ENCODE measurements around the gene FOXC2.

Gene FOXC2

DNA sequence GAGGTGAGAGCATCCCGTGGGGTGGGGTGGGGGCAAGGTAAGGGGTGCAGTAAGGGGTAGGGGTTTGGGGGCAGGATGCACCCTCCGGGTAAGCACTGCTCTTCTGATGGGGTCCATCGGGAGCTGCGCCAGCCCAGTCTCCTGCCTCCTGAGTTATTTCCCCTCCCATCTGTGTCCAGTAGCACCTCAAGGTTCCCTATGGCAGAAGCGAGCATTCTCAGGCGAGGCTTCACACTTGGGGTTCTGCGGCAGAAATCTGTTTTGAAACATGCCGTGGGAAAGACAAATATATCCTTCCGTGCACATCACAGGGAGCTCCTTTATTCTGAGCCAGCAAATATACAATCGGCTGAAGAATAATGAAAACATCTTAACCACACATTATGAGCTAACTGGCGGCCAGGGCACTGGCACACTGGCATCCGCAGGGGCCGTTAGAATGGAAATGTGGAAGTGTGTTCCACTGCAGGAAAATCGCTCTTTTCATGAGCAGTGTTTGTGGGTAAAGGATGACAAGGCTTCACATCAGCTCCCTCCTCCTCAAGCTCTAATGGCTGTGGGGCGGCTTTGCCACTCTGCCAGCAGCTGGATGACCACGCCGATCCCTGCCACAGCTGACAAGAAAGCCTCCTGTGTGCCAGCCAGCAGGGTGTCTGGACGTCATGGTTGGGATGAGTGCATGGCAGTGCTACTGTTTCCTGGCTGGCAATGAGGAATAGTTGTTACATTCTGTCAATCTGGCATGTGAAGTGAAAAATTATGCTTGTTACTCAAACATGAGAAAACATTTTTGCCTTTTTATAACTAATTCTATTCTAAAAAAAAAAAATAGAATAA is 31.6 kb upstream of the FOXC2 start:
- no peak for FAIRE-seq
- DNase-seq (ENCODE audit: insufficient read length) = no peak
- TF ChIP-seq POLR2A (IDR thresholded peaks at IDR 0.05; ENCODE audit: low read depth, low read length) (no peak), TAF1 (IDR thresholded peaks at IDR 0.05; ENCODE audit: borderline replicate concordance, low read depth, low read length) (no peak), POLR2AphosphoS5 (IDR thresholded peaks at IDR 0.05; ENCODE audit: low read depth, low read length) (no peak)

DNA sequence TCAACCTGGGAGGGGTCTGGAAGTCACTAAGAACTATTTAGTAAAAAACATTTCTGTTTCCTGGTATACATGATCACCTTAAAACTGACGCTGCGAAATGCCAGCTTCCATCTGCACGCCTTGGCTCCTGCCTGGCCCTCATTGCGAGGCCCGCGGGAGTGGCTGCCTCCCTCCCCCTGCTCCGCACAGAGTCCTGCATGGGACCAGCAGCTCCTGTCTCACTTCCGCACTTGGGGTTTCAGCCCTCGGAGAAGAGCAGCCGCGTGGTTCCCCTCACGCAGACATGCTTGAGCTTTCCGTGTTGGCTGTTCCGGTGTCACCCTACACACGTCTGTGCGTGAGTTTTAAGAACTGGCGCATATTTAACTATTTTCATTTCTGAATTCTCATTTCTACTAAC is 30.0 kb upstream of the FOXC2 start:
- DNase-seq (ENCODE audit: insufficient read length) = no peak
- TF ChIP-seq POLR2A (IDR thresholded peaks at IDR 0.05; ENCODE audit: low read depth, low read length) (no peak), TAF1 (IDR thresholded peaks at IDR 0.05; ENCODE audit: borderline replicate concordance, low read depth, low read length) (no peak)
- FAIRE-seq = no peak

DNA sequence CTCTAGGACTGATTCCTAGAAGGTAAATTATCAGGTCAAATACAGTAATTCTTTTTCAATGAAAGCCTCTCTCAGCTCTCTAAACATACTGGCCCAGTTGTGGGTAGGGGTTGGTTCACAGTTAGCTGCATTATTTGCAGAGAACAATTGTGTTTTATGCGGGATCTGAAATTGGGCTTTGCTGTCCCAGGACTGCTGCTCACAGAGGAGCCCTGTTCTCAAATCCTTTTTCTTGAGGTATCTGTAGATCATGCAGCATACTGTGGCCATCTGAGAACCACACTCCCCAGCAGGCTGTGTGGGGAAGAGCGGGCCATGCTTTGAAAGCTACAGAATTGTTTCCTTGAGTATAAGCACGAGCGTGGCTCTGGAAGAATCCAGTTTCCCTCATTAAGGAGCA is 29.1 kb upstream of the FOXC2 start:
- DNase-seq (ENCODE audit: insufficient read length) (no peak), FAIRE-seq (no peak)
- TF ChIP-seq POLR2AphosphoS5 (IDR thresholded peaks at IDR 0.05; ENCODE audit: low read depth, low read length) (no peak), TAF1 (IDR thresholded peaks at IDR 0.05; ENCODE audit: borderline replicate concordance, low read depth, low read length) (no peak)

DNA sequence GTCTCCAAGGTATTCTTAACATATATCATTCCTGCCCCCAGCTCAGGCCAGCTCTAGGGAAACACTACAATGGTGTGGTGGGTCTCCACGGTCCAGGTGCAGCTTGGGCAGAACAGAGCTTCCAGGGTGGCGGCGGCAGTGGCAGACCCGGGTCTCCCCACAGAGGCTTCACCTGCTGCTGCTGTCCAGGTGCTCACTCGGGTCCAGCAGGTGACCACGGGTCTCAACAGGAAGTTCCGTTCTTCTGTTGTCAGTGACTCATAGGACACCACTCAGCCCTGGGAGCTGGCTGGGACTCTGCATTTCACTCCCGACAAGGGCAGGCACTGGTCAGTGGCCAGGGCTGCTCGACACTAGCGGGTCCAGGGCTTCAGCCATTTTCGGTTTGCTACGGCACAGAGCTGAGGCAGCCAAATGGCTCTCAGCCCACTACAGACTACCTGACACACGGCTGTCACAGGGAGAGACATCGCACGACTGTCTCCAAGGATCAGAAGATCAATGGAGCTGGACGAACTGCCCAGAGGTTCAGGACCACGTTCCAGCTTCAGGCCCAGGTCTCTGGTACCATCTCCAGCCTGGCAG is 28.3 kb upstream of the FOXC2 start:
- DNase-seq (ENCODE audit: insufficient read length) (no peak), FAIRE-seq (no peak)
- TF ChIP-seq POLR2AphosphoS5 (IDR thresholded peaks at IDR 0.05; ENCODE audit: low read depth, low read length) (no peak), POLR2A (IDR thresholded peaks at IDR 0.05; ENCODE audit: low read depth, low read length) (no peak), TAF1 (IDR thresholded peaks at IDR 0.05; ENCODE audit: borderline replicate concordance, low read depth, low read length) (no peak)

DNA sequence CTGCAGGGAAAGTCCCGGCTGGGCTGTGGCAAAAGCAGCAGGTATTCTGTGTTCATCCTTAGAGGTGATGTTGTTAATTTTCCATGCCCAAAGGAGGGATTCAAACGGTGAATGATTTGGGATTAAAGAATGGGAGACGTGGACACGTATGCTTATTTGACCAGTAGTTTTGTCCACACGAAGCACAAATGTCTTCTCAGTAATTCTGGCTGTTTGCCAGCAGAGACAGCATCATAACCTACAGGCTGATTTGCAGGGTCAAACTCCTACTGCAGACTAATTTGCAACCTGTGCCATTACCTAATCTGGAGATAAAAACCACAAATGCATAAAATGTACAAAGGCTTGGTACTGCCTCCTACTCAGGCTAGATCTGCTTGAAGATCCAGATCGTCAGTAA is 25.7 kb upstream of the FOXC2 start:
- no peak for FAIRE-seq
- no peak for DNase-seq (ENCODE audit: insufficient read length)
- TF ChIP-seq POLR2AphosphoS5 (IDR thresholded peaks at IDR 0.05; ENCODE audit: low read depth, low read length) (no peak), POLR2A (IDR thresholded peaks at IDR 0.05; ENCODE audit: low read depth, low read length) (no peak), TAF1 (IDR thresholded peaks at IDR 0.05; ENCODE audit: borderline replicate concordance, low read depth, low read length) (no peak)

DNA sequence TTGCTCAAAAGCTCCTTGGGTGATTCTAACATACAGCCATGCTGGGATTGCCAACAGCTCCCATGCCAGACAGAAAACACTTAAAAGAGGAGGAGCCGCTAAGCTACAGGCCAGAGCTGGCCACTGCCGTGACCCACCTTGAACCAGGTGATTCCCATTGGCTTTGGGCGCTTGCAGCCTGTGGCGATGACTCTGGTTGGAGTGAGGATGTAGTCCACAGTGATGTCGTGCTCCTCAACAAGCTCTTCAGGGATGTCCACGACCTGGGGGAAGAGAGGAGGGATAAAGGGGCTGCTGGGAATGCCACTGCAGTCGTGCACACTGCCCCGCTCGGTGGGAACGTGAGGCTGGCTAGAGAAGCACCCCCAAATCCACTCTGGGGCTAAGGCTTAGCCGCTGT is 25.1 kb upstream of the FOXC2 start:
- FAIRE-seq = no peak
- TF ChIP-seq TAF1 (IDR thresholded peaks at IDR 0.05; ENCODE audit: borderline replicate concordance, low read depth, low read length) = no peak
- no peak for TF ChIP-seq POLR2A (IDR thresholded peaks at IDR 0.05; ENCODE audit: low read depth, low read length)
- TF ChIP-seq POLR2AphosphoS5 (IDR thresholded peaks at IDR 0.05; ENCODE audit: low read depth, low read length) = no peak
- no peak for DNase-seq (ENCODE audit: insufficient read length)

DNA sequence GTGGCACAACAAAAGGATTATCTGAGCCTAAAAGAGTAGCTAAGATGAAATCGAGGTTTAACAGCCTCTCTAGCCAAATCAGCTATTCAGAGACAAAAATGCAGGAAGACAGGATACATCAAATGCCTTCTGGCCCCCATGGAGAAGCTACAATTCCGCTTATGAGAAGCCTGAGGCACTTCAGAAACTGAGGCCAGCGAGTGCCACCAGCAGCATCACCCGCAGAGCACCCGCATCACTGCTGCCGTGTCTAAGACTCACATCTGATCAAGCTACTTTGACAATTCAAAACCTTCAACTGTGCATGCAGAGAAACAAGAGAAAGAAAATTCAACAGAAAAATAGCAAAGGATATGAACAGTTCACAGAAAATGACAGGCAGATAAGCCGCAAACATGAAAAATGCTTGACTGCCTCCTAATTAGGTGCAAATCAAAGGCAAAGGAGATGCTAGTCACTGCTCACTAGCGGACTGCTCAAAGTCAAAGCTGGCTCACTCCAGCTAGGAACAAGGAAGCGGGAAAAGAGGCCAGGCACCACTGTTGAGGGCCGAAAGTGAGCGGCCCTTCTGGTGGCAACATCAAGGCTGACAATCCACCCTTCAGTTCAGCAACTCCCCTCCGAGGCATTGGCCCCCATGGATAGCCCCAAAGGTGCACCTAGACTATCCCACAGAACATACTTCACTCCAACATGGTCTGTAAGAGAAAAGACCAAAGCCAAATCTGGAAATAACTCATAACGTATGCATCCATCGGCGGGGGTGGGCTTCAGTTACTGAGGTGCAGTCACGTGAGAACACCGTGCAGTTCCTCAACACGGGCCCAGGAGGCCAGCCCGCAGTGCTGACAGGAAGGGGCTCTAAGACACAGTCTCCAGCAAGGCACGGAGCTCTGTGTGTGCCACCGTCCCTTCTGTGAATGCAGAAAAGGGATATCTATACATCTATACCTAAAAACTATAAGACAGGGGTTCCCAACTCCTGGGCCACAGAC is 23.6 kb upstream of the FOXC2 start:
- FAIRE-seq (no peak), DNase-seq (ENCODE audit: insufficient read length) (no peak)
- TF ChIP-seq POLR2A (IDR thresholded peaks at IDR 0.05; ENCODE audit: low read depth, low read length) (no peak), TAF1 (IDR thresholded peaks at IDR 0.05; ENCODE audit: borderline replicate concordance, low read depth, low read length) (no peak), POLR2AphosphoS5 (IDR thresholded peaks at IDR 0.05; ENCODE audit: low read depth, low read length) (no peak)

DNA sequence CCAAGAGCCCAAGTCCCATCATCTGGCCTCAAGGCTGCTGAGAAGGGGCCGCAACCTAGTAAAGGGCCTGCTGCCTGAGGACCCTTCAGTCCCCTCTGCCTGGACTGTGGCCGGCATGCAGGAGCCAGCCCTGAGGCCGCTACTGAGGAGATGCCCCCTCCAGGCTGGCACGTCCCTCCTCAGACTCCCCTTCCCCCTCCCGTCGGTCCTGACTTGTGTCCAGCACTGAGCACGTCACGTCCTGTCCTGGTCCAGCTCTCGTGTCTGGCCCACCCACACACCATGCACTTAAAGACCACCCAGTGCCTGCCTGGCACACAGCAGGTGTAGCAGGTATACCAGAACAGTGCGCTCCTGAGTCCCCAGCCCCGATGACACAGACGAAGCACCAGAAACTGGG is 21.1 kb upstream of the FOXC2 start:
- no peak for TF ChIP-seq TAF1 (IDR thresholded peaks at IDR 0.05; ENCODE audit: borderline replicate concordance, low read depth, low read length)
- TF ChIP-seq POLR2A (IDR thresholded peaks at IDR 0.05; ENCODE audit: low read depth, low read length) = no peak
- TF ChIP-seq POLR2AphosphoS5 (IDR thresholded peaks at IDR 0.05; ENCODE audit: low read depth, low read length) = no peak
- no peak for FAIRE-seq

DNA sequence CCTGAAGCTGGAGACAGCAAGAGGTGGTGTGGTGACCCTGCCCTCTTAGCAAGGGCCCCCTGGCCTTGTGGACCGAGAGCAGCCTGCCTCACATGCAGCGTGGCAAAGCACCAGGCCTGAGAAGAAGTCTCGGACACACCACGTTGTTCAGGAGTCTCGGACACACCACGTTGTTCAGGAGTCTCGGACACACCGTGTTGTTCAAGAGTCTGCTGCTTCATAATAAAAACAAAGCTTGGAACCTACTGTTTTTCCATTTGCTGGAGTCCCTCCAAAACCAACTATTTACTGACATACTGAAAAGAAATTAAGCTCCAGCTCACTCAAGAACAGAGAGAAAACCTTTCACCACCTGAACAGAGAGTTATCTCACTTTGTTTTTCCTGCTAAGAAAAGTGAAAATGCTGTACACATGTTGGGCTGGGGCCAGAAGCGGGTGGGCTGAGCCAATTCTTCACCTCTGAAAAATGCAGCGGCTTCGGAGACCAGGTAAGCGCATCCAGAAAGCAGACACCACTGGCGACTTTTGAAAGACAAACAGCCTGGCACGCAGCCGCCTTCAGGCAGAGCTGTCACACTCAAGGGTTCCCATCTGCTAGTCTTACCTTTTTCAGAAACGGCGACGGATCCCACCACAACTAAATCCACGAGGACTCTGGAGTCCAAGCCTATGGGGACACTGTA is 20.5 kb upstream of the FOXC2 start:
- no peak for TF ChIP-seq POLR2AphosphoS5 (IDR thresholded peaks at IDR 0.05; ENCODE audit: low read depth, low read length)
- no peak for TF ChIP-seq POLR2A (IDR thresholded peaks at IDR 0.05; ENCODE audit: low read depth, low read length)
- no peak for TF ChIP-seq TAF1 (IDR thresholded peaks at IDR 0.05; ENCODE audit: borderline replicate concordance, low read depth, low read length)
- DNase-seq (ENCODE audit: insufficient read length) (no peak), FAIRE-seq (no peak)

More for the DNA sequence above, 21.1 kb upstream of the FOXC2 start:
- DNase-seq (ENCODE audit: insufficient read length) = no peak

DNA sequence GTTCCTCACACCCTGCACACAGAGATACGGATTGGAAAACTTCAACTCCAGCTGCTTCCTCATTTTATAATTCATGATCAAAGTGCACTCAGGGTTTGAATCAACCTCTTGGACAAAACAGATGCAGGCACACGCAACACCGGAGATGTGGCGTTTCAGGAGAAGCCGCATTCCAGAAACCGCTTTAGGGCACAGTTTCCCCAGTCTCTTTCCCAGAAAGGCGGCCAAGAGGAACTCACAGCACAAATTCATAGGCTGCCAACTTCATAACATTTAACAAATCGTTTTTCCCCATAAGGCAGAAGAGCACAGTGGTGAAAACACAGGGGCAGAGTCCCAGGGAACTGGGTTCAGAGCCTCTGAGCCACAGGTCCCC is 20.0 kb upstream of the FOXC2 start:
- FAIRE-seq = no peak
- TF ChIP-seq POLR2A (IDR thresholded peaks at IDR 0.05; ENCODE audit: low read depth, low read length) = no peak
- no peak for TF ChIP-seq TAF1 (IDR thresholded peaks at IDR 0.05; ENCODE audit: borderline replicate concordance, low read depth, low read length)
- TF ChIP-seq POLR2AphosphoS5 (IDR thresholded peaks at IDR 0.05; ENCODE audit: low read depth, low read length) = no peak
- no peak for DNase-seq (ENCODE audit: insufficient read length)

DNA sequence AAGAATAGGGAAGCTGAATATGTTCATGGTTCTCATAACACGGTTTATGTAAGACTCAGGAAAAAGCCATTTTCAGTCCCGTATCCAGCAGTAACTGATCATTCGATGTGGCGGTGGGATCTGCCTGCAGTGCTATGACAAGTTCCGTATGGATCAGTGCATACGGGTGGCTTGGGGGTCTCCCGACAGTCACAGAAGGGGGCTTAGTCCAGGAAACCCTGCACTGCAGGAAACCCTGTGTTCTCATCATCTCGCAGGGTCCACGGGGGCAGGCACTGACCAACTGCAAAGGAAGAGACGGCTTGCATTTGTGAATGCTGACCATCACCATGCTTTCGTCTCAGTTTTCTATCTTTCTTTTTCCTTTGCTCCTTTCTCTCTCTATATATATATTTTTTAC is 19.3 kb upstream of the FOXC2 start:
- FAIRE-seq (no peak), DNase-seq (ENCODE audit: insufficient read length) (no peak)
- TF ChIP-seq POLR2A (IDR thresholded peaks at IDR 0.05; ENCODE audit: low read depth, low read length) (no peak), TAF1 (IDR thresholded peaks at IDR 0.05; ENCODE audit: borderline replicate concordance, low read depth, low read length) (no peak), POLR2AphosphoS5 (IDR thresholded peaks at IDR 0.05; ENCODE audit: low read depth, low read length) (no peak)
